HG02870 (cell line): ENCODE results near the gene LIMA1.

Source experiments
- ATAC-seq: cut with Tn5 transposase; IDR thresholded peaks from one replicate; pipeline ENCODE4 v1.9.1; 2021; ENCODE audit warnings: mild to moderate bottlenecking, moderate library complexity; ENCODE audit not compliant: unreplicated experiment

Gene LIMA1

DNA sequence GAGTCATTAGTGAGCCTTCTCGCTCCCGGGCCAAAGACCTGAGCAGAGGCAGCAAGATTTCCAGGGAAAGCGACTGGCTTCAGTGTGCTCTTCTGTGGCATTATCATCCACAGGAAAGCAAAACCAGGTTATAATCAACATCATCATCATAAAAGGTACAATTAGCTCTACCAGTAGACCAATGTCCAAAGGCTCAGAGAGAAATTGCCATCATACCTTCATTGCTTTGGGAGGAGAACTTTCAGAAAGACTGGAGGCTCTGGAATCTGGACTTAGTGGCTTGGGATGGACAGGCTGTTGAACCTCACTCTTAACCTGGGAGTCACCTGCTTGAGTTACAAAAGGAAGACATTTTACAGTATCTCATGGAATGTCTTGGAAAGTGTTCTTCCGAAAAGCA is 91.1 kb downstream of the LIMA1 start:
- no peak for ATAC-seq

DNA sequence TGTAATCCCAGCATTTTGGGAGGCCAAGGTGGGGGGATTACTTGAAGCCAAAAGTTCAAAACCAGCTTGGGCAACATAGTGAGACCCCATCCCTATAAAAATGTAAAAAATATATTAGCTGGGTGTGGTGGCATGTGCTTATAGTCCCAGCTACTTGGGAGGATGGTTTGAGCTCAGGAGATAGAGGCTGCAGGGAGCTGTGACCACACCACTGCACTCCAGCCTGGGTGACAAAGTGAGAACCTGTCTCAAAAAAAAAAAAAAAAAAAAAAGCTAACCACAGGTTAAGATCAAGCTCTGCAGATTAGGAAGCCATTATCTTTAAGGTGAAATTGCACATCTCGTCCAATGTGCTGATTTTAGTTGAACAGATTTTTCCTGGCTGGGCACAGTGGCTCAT is 92.5 kb downstream of the LIMA1 start:
- no peak for ATAC-seq

- no peak for ATAC-seq
These were observed 94.3 kb downstream of the LIMA1 start for GRCh38 chr12:50188875-50189575.

- no peak for ATAC-seq
These were observed 95.0 kb downstream of the LIMA1 start for GRCh38 chr12:50188241-50188781.

GRCh38 chr12:50187084-50187900 is 96.0 kb downstream of the LIMA1 start:
- peak; percentile 77 for ATAC-seq

DNA sequence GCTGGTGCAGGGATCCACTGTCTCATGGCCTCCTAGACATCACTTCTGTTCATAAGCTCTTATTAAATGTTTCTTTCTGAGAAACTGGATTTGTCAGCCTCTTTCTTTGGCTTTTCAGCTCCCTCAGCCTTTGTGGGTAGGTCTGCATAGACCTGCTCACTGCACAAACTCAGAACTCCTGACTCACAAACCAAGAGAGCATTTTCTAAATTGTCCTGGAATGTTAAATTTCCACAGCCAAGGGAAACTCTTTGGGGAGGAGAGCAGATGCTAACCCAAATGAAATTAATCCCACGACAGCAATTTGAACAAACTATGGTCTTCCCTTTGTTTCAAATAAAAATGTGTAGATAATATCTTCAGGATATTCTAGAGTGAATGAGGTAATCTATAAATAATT is 96.6 kb downstream of the LIMA1 start:
- ATAC-seq: no peak

GRCh38 chr12:50185970-50186663 is 97.2 kb downstream of the LIMA1 start:
- no peak for ATAC-seq

GRCh38 chr12:50185301-50185895 is 97.9 kb downstream of the LIMA1 start:
- no peak for ATAC-seq

DNA sequence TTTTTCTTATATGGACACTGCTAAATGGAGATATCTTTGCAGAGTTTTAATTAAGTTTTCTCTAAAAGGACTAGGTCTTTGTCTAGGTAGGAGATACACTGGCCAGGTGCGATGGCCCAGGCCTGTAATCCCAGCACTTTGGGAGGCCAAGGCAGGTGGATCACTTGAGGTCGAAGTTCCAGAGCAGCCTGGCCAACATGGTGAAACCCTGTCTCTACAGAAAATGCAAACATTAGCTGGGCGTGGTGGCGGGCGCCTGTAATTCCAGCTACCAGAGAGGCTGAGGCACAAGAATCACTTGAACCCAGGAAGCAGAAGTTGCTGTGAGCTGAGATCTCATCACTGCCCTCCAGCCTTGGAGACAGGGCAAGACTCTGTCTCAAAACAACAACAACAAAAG is 99.1 kb downstream of the LIMA1 start:
- ATAC-seq: no peak

GRCh38 chr12:50182461-50182860 is 100.9 kb downstream of the LIMA1 start:
- ATAC-seq: no peak

DNA sequence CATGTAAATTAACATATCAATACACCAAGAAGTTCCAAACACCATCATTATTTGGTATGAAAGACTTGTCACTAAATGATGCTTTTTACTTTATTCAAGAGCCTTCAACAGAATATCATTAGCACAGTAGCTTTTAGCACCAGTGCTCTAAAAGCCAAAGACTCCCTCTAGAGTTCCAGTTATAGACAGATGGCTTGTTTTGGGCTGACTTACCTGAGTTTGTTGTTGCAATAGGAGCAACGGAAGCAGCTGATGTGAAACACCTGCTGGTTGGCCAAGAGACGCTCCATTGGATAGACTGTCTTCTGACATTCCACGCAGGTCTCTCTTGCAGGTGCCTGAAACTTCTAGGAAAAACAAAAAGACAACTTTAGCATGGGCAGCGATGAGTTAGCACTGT is 101.6 kb downstream of the LIMA1 start:
- ATAC-seq: no peak

GRCh38 chr12:50175716-50176026 is 107.6 kb downstream of the LIMA1 start:
- no peak for ATAC-seq

DNA sequence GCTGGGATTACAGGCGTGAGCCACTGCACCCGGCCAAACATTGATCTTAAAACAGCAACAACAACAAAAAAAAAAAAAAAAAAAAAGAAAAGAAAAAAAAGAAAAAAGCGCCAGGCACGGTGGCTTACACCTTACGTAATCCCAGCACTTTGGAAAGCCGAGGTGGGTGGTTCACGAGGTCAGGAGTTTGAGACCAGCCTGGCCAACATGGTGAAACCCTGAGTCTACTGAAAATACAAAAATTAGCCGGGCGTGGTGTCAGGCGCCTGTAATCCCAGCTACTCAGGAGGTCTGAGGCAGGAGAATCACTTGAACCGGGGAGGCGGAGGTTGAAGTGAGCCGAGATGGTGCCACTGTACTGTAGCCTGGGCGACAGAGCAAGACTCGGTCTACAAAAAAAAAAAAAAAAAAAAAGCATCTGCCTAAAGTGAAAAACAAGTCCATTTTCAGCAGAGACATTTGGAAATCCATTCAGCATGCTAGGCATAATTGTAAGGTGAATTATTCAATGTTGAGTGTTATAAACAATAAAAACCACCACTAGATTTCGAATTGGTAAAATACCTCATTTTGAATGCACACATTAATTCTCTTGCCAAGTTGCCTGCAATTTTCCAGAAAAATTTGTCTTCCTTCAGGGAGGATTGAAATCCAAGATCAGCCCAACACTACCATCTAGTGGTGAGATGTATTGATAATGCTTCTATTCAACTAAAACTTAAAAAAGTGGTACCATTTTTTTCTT is 108.2 kb downstream of the LIMA1 start:
- ATAC-seq: no peak

- ATAC-seq: peak; percentile 96
These were observed 116.1 kb downstream of the LIMA1 start, which contains the start of gene CERS5 for GRCh38 chr12:50167049-50167828. Gene CERS5 (minus strand): TSS chr12:50167369. CDS start chr12:50167297, 72 bp downstream.

DNA sequence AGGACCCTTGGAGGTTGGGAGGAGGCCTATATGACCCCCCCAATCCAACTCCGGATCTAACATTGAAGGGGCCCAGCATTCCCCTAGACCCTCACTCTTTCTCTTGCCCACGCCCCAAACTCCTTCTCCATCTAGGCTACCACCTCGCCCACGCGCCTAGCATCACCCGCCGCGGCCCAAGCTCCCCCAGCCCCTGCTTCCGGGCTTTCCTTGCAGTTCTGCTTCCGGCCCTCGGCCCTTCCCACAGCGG is 116.6 kb downstream of the LIMA1 start:
- peak; percentile 47 for ATAC-seq

DNA sequence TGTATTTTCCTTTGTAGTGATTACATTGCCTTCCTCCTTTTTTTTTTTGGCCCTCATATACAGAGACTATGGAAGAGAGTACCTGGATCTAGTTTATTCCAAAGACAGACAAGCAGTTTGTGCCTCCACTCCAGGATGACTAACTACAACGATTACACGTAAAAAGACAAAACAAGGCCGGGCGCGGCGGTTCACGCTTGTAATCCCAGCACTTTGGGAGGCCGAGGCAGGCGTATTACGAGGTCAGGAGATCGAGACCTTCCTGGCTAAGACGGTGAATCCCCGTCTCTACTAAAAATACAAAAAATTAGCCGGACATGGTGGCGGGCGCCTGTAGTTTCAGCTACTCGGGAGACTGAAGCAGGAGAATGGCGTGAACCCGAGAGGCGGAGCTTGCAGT is 118.4 kb downstream of the LIMA1 start:
- no peak for ATAC-seq

DNA sequence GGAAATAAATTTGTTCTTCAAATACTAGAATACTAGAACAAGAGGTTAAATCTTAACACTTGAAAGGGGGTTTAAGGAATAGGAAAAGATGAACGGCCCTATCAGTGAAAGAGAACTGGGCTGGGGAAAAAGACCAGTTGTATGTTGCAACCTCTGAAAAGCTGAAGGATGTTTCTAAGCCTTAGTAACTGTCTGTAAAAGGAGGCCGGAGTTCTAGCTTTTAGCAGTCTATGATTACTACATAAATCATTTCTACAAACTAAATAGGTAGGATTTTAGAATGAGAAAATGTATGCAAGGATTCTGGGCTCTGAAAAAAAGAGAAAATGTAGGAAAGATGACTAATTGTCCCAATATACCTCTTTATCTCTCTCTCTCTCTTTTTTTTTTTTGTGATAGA is 121.1 kb downstream of the LIMA1 start:
- ATAC-seq: no peak

DNA sequence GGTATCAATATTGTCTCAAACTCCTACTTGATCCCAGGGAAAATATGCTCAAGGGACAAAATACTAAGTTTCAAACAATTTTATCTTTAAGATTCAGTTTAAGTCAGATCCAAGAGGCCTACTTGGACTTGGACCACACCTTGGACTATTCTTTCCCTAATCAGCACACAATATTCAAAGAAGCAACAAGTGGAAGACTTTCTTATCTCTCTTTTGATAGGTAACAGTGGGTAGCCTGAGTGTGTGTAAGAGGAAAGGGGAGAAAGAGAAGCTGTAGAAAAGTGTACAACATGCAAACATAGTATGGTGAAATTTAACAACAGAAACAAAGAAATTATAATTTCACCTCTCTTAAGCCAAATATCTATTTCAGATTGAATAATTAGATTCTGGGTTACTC is 122.7 kb downstream of the LIMA1 start:
- ATAC-seq: no peak

DNA sequence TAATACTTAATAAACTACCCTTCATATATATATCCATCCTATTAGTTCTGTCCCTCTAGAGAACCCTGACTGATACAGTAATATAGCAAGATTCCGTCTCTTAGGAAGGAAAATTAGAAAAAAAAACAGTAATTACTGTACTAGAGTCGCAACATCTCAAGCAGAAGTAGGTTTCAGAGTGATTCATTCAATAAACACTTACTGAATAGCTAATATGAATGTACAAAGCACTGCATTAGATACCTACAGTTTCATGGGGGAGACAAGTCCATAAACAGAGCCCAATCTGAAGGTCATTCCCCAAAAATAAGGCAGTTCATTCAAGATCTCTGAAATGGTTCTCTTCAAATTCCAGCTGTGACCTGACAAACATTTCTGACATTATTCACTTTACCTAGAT is 126.1 kb downstream of the LIMA1 start:
- no peak for ATAC-seq

- no peak for ATAC-seq
These were observed 126.7 kb downstream of the LIMA1 start for GRCh38 chr12:50156641-50157040.
